ENCODE results near the gene COA5.
"Not testable (repeated sequence)": the region's sequence is repeated elsewhere in the genome, so short reads cannot be mapped to it uniquely, and the experiment has no call there.

COA5 gene

GRCh38 chr2:98605076-98605475, 3.2 kb downstream of the COA5 start:
- no peak for DNase-seq

GRCh38 chr2:98604547-98604946, 3.8 kb downstream of the COA5 start:
- DNase-seq: no peak

GRCh38 chr2:98601532-98602132, 6.7 kb downstream of the COA5 start:
- DNase-seq: no peak

- no peak for DNase-seq
Measured at GRCh38 chr2:98598781-98599428, 9.4 kb downstream of the COA5 start.

- not testable (repeated sequence) for DNase-seq
Measured at GRCh38 chr2:98594665-98595064, 13.6 kb downstream of the COA5 start.

GRCh38 chr2:98592565-98592964, 15.7 kb downstream of the COA5 start:
- DNase-seq: no peak

GRCh38 chr2:98589489-98589888, 18.8 kb downstream of the COA5 start:
- DNase-seq: no peak

- DNase-seq: no peak
Measured at GRCh38 chr2:98588880-98589431, 19.4 kb downstream of the COA5 start.

GRCh38 chr2:98586551-98587140, 21.7 kb downstream of the COA5 start:
- no peak for DNase-seq

GRCh38 chr2:98585386-98585785, 22.9 kb downstream of the COA5 start:
- no peak for DNase-seq

GRCh38 chr2:98583816-98584618, 24.3 kb downstream of the COA5 start:
- DNase-seq: no peak

- DNase-seq: no peak
Measured at GRCh38 chr2:98583276-98583675, 25.0 kb downstream of the COA5 start.

- DNase-seq: no peak
Measured at GRCh38 chr2:98582523-98582922, 25.8 kb downstream of the COA5 start.

- no peak for DNase-seq
Measured at GRCh38 chr2:98580656-98581284, 27.5 kb downstream of the COA5 start.

GRCh38 chr2:98579926-98580325, 28.4 kb downstream of the COA5 start:
- DNase-seq: no peak

GRCh38 chr2:98578231-98578630, 30.1 kb downstream of the COA5 start:
- no peak for DNase-seq

GRCh38 chr2:98577313-98577712, 31.0 kb downstream of the COA5 start:
- DNase-seq: no peak

- no peak for DNase-seq
Measured at GRCh38 chr2:98576666-98577312, 31.5 kb downstream of the COA5 start.

GRCh38 chr2:98573426-98573825, 34.9 kb downstream of the COA5 start:
- no peak for DNase-seq

GRCh38 chr2:98572676-98573075, 35.6 kb downstream of the COA5 start:
- no peak for DNase-seq

- no peak for DNase-seq
Measured at GRCh38 chr2:98572211-98572610, 36.1 kb downstream of the COA5 start.

GRCh38 chr2:98571796-98572195, 36.5 kb downstream of the COA5 start:
- DNase-seq: no peak
